ENCODE results near the gene SMAD7. TPM values are rescaled to one million over a fixed set of nuclear protein-coding genes. Genes with fewer than 3 reads are reported as not detected.

SMAD7 gene
- total RNA-seq, 1 experiment from 2014 or later = 12.0 TPM

DNA sequence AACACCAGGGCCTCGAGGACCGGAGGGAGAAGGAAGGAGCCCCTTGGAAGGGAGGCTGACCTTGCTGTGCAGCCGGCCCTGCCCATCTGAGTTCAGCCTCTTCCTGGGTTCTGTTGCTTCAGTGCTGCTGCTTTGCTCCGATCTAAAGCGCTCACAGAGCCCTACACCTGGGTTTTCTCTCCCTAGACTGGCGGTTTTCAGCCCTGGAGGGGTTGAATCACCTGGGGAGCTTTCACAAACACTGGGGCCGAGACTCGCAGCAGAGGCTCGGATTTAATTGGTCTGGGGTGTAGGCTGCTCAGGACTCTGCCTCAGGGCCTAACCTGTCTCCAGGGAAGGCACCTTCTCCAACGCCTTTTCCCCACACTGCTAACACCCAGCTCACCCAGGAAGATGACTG lies 40.9 kb upstream of the SMAD7 start:
- BruUV-seq (replicated peaks) = no TSS peak
- H3K4me3 ChIP-seq (ENCODE audit: low read depth, low read length, poor library complexity, severe bottlenecking) = no peak overlapping the region
- no peaks in the 10 kb centered on the region for H3K4me1 ChIP-seq (ENCODE audit: insufficient read depth, low read length, poor library complexity, severe bottlenecking)
- no peaks in the 10 kb centered on the region for H3K9me3 ChIP-seq (ENCODE audit: low read depth, low read length, poor library complexity, severe bottlenecking)
- DNase-seq (ENCODE audit: low spot score) = no peak
- no peak for TF ChIP-seq EZH2 (IDR thresholded peaks at IDR 0.05; ENCODE audit: borderline replicate concordance, low read depth, low read length, poor library complexity, severe bottlenecking)
- TF ChIP-seq, protein P1, sequence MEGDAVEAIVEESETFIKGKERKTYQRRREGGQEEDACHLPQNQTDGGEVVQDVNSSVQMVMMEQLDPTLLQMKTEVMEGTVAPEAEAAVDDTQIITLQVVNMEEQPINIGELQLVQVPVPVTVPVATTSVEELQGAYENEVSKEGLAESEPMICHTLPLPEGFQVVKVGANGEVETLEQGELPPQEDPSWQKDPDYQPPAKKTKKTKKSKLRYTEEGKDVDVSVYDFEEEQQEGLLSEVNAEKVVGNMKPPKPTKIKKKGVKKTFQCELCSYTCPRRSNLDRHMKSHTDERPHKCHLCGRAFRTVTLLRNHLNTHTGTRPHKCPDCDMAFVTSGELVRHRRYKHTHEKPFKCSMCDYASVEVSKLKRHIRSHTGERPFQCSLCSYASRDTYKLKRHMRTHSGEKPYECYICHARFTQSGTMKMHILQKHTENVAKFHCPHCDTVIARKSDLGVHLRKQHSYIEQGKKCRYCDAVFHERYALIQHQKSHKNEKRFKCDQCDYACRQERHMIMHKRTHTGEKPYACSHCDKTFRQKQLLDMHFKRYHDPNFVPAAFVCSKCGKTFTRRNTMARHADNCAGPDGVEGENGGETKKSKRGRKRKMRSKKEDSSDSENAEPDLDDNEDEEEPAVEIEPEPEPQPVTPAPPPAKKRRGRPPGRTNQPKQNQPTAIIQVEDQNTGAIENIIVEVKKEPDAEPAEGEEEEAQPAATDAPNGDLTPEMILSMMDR (conservative IDR thresholded peaks at IDR 0.05; ENCODE audit: low read depth, low read length) = no peak
- H3K27me3 ChIP-seq (replicated peaks; ENCODE audit: insufficient read depth, low read depth, low read length, poor library complexity) = no peaks in the 10 kb centered on the region
- POLR2A ChIA-PET (ENCODE audit: low non-redundant PET) = no interaction called here
- H3K36me3 ChIP-seq (ENCODE audit: insufficient read depth, low read length, poor library complexity, severe bottlenecking) = no peaks in the 10 kb centered on the region
- intact Hi-C loops (cut with micrococcal nuclease; ENCODE audit: unreplicated experiment) = no loop called here
- no peak overlapping the region for H3K27ac ChIP-seq (ENCODE audit: low read depth, low read length, poor library complexity, severe bottlenecking)
- CTCF ChIA-PET = no interaction called here

DNA sequence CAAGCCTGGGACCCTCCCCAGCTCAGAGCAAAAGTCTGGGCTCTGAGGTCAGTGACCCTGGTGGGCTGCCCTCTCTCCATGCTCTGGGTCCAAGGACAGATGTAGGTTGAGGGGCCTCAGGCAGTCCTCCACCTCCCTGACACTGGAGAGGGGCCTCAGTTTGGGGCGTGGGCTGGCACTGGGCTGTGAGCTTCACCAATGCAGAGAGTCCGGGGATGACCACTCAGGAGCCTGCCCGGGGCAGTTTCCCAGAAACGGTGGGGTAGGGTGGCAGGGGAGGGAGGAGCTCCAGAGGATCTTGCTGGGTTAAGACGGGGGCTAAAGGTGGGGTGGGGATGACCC lies 40.5 kb upstream of the SMAD7 start:
- intact Hi-C loops (cut with micrococcal nuclease; ENCODE audit: unreplicated experiment) = no loop called here
- Histone ChIP-seq H3K27ac (ENCODE audit: low read depth, low read length, poor library complexity, severe bottlenecking) (no peak overlapping the region), H3K9me3 (ENCODE audit: low read depth, low read length, poor library complexity, severe bottlenecking) (no peaks in the 10 kb centered on the region), H3K4me3 (ENCODE audit: low read depth, low read length, poor library complexity, severe bottlenecking) (no peak overlapping the region), H3K36me3 (ENCODE audit: insufficient read depth, low read length, poor library complexity, severe bottlenecking) (no peaks in the 10 kb centered on the region), H3K4me1 (ENCODE audit: insufficient read depth, low read length, poor library complexity, severe bottlenecking) (no peaks in the 10 kb centered on the region), H3K27me3 (replicated peaks; ENCODE audit: insufficient read depth, low read depth, low read length, poor library complexity) (no peaks in the 10 kb centered on the region)
- no peak for TF ChIP-seq EZH2 (IDR thresholded peaks at IDR 0.05; ENCODE audit: borderline replicate concordance, low read depth, low read length, poor library complexity, severe bottlenecking)
- TF ChIP-seq, protein P1 (conservative IDR thresholded peaks at IDR 0.05; ENCODE audit: low read depth, low read length) = no peak
- no TSS peak for BruUV-seq (replicated peaks)
- DNase-seq (ENCODE audit: low spot score) = no peak
- ChIA-PET POLR2A (ENCODE audit: low non-redundant PET) (no interaction called here), CTCF (no interaction called here)

DNA sequence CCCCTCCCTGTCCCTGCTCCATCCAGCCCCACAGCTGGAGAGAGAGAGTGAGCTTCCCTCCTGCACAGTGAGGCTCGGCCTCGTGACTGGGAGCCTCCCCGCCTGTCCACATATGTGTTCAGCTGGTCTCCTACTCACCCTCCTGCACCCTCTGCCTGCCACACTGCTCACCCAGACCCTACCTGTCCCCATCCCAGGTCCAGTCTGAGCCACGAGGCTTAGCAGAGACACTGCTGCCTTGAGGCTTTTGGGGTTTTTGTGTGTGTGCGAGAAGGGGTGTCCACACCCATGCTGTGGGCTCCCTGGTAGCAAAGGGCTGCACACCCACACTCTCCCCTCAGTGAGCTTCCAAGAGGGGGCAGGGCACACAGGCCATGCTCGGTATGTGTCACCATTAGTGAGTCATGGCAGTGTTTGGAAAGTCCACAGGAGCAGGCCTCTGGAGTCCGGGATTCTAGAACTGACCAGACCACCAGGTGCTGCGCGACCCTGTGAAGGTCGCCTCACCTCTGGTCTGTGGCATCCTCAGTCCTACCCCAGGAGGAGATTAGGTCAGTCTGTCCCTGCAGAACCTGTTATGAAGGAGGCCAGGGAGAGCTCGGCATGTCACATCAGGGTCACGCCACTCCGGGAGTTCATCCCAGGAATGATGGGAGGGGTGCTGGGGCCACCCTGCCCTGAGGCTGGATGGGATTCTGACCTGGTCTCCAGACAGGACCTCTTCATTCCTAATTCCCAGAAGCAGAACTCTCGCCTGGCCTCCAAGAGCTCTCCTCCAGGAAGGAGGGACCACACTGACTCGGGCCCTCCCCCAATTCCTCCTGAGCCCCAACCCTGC lies 39.9 kb upstream of the SMAD7 start:
- TF ChIP-seq, protein P1 (conservative IDR thresholded peaks at IDR 0.05; ENCODE audit: low read depth, low read length) = no peak
- no peak for TF ChIP-seq EZH2 (IDR thresholded peaks at IDR 0.05; ENCODE audit: borderline replicate concordance, low read depth, low read length, poor library complexity, severe bottlenecking)
- intact Hi-C loops (cut with micrococcal nuclease; ENCODE audit: unreplicated experiment) = no loop called here
- no TSS peak for BruUV-seq (replicated peaks)
- no peaks in the 10 kb centered on the region for H3K9me3 ChIP-seq (ENCODE audit: low read depth, low read length, poor library complexity, severe bottlenecking)
- POLR2A ChIA-PET (ENCODE audit: low non-redundant PET) = no interaction called here
- no peak for DNase-seq (ENCODE audit: low spot score)
- H3K4me3 ChIP-seq (ENCODE audit: low read depth, low read length, poor library complexity, severe bottlenecking) = no peak overlapping the region
- no peak overlapping the region for H3K27ac ChIP-seq (ENCODE audit: low read depth, low read length, poor library complexity, severe bottlenecking)
- CTCF ChIA-PET = no interaction called here
- no peaks in the 10 kb centered on the region for H3K27me3 ChIP-seq (replicated peaks; ENCODE audit: insufficient read depth, low read depth, low read length, poor library complexity)
- H3K36me3 ChIP-seq (ENCODE audit: insufficient read depth, low read length, poor library complexity, severe bottlenecking) = no peaks in the 10 kb centered on the region
- no peaks in the 10 kb centered on the region for H3K4me1 ChIP-seq (ENCODE audit: insufficient read depth, low read length, poor library complexity, severe bottlenecking)

Data from A673 (cell line).